Mesenchymal stem cell (in vitro differentiated cells and primary cell): Measurements from ENCODE around the gene TMEM269.
A peak's percentile ranks its signal among the peaks of the same experiment; 100 is the strongest.

Source experiments
- DNase-seq: peaks from one replicate; pipeline ENCODE4 v3.0.0-alpha.2; 2013
- H2AFZ ChIP-seq: one replicate; pipeline ENCODE4 v1.6.1; 2013; ENCODE audit warnings: low read depth, mild to moderate bottlenecking, control low read depth, inconsistent platforms, low read length, moderate library complexity
- H2AK5ac ChIP-seq: 2 replicates; pipeline ENCODE4 v1.6.1; 2013; ENCODE audit warnings: low read length, moderate library complexity, mild to moderate bottlenecking, inconsistent platforms; ENCODE audit not compliant: severe bottlenecking
- H2BK120ac ChIP-seq: one replicate; pipeline ENCODE4 v1.6.1; 2013; ENCODE audit warnings: low read depth, mild to moderate bottlenecking, inconsistent platforms, low read length, moderate library complexity
- H2BK12ac ChIP-seq, 2 experiments: one replicate each; pipeline ENCODE4 v1.6.1; 2013; ENCODE audit warnings: inconsistent platforms in 2 of 2, low read length in 2 of 2, mild to moderate bottlenecking in 2 of 2, moderate library complexity in 2 of 2, control low read depth in 1 of 2
- H2BK15ac ChIP-seq: one replicate; pipeline ENCODE4 v1.6.1; 2013; ENCODE audit warnings: mild to moderate bottlenecking, low read depth, inconsistent platforms; ENCODE audit not compliant: poor library complexity, severe bottlenecking
- H2BK5ac ChIP-seq: 2 replicates; pipeline ENCODE4 v1.6.1; 2013; ENCODE audit warnings: low read depth, mild to moderate bottlenecking, low read length, control low read depth, inconsistent platforms; ENCODE audit not compliant: poor library complexity, severe bottlenecking
- H3K14ac ChIP-seq, 2 experiments: one replicate each; pipeline ENCODE4 v1.6.1; 2013; ENCODE audit warnings: inconsistent platforms in 2 of 2, low read length in 2 of 2, control low read depth in 1 of 2, mild to moderate bottlenecking in 1 of 2, moderate library complexity in 1 of 2
- H3K18ac ChIP-seq, 2 experiments: one replicate each; pipeline ENCODE4 v1.6.1; 2013; ENCODE audit warnings: inconsistent platforms in 2 of 2, low read length in 2 of 2, control low read depth in 1 of 2, low read depth in 1 of 2, mild to moderate bottlenecking in 1 of 2
- H3K23ac ChIP-seq, 2 experiments: one replicate each; pipeline ENCODE4 v1.6.1; 2013; ENCODE audit warnings: inconsistent platforms in 2 of 2, low read length in 2 of 2, mild to moderate bottlenecking in 2 of 2, moderate library complexity in 2 of 2, control low read depth in 1 of 2
- H3K27ac ChIP-seq: 2 replicates; pipeline ENCODE4 v1.5.1; 2013; ENCODE audit warnings: mild to moderate bottlenecking, moderate library complexity, low read length, control low read depth, inconsistent platforms; ENCODE audit not compliant: poor library complexity, severe bottlenecking
- H3K27me3 ChIP-seq, 2 experiments: 2 replicates each; pipeline versions ENCODE4 v1.6.1 to v1.7.0; 2013; ENCODE audit warnings: low read length in 2 of 2, mild to moderate bottlenecking in 2 of 2, moderate library complexity in 2 of 2, control low read depth in 1 of 2, inconsistent platforms in 1 of 2; ENCODE audit not compliant: control insufficient read depth in 1 of 2, insufficient read depth in 1 of 2
- H3K36me3 ChIP-seq, 2 experiments: 2 replicates each; pipeline versions ENCODE4 v1.6.1 to v1.7.0; 2013; ENCODE audit warnings: low read length in 2 of 2, control low read depth in 1 of 2, inconsistent platforms in 1 of 2, low read depth in 1 of 2, mild to moderate bottlenecking in 1 of 2; ENCODE audit not compliant: insufficient read depth in 2 of 2, control insufficient read depth in 1 of 2
- H3K4ac ChIP-seq, 2 experiments: one replicate each; pipeline ENCODE4 v1.6.1; 2013; ENCODE audit warnings: inconsistent platforms in 2 of 2, low read length in 2 of 2, mild to moderate bottlenecking in 2 of 2, moderate library complexity in 2 of 2, control low read depth in 1 of 2, low read depth in 1 of 2
- H3K4me1 ChIP-seq: 2 replicates; pipeline ENCODE4 v1.6.1; 2013; ENCODE audit warnings: low read depth, low read length, control low read depth; ENCODE audit not compliant: control insufficient read depth, insufficient read depth
- H3K4me2 ChIP-seq: 2 replicates; pipeline ENCODE4 v1.6.1; 2013; ENCODE audit warnings: low read length, mild to moderate bottlenecking, inconsistent platforms; ENCODE audit not compliant: poor library complexity, severe bottlenecking
- H3K4me3 ChIP-seq, 2 experiments: 2 replicates each; pipeline versions ENCODE4 v1.5.1 to v1.7.0; 2013; ENCODE audit warnings: low read length in 2 of 2, mild to moderate bottlenecking in 2 of 2, control low read depth in 1 of 2, low read depth in 1 of 2; ENCODE audit not compliant: insufficient read depth in 1 of 2
- H3K79me1 ChIP-seq: replicated peaks from 2 replicates; pipeline ENCODE4 v1.6.1; 2013; ENCODE audit warnings: mild to moderate bottlenecking, control low read depth, low read length, inconsistent platforms; ENCODE audit not compliant: poor library complexity, severe bottlenecking
- H3K9ac ChIP-seq: 2 replicates; pipeline ENCODE4 v1.7.0; 2013; ENCODE audit warnings: mild to moderate bottlenecking, low read length, moderate library complexity
- H3K9me3 ChIP-seq: 2 replicates; pipeline ENCODE4 v1.7.0; 2013; ENCODE audit warnings: mild to moderate bottlenecking, low read length; ENCODE audit not compliant: control insufficient read depth
- H4K8ac ChIP-seq: one replicate; pipeline ENCODE4 v1.6.1; 2013; ENCODE audit warnings: inconsistent platforms, mild to moderate bottlenecking, low read length, moderate library complexity
- H4K91ac ChIP-seq: one replicate; pipeline ENCODE4 v1.6.1; 2013; ENCODE audit warnings: mild to moderate bottlenecking, low read length, inconsistent platforms
- WGBS: methylation state at CpG from one replicate; pipeline ENCODE4 v1.1.7; 2013; ENCODE audit warnings: mixed read lengths; 5-methylcytosine and 5-hydroxymethylcytosine counted together

Gene TMEM269

GRCh38 chr1:42779725-42780124 lies 5.1 kb upstream of the TMEM269 start:
- Histone ChIP-seq H2AFZ (no peak overlapping the region), H3K79me1 (peaks cover 15% of the 10 kb centered on the region), H2BK120ac (no peak overlapping the region), H3K36me3 (peaks cover 30 to 70% of the 10 kb centered on the region in 2 experiments), H2BK12ac (no peak overlapping the region), H3K4me1 (no peaks in the 10 kb centered on the region), H4K91ac (no peak overlapping the region), H2BK15ac (no peak overlapping the region), H3K4ac (no peak overlapping the region), H3K9ac (no peak overlapping the region), H2BK5ac (no peak overlapping the region), H3K27ac (no peak overlapping the region), H4K8ac (no peak overlapping the region), H3K14ac (no peak overlapping the region), H3K4me2 (no peak overlapping the region), H3K18ac (no peak overlapping the region), H3K9me3 (no peaks in the 10 kb centered on the region), H2AK5ac (no peak overlapping the region), H3K27me3 (no peaks in the 10 kb centered on the region), H3K4me3 (no peak overlapping the region), H3K23ac (no peak overlapping the region)
- 87% methylated on average over 2 of the region's 2 CpGs for WGBS
- no peak for DNase-seq

- Histone ChIP-seq H2BK120ac (no peak overlapping the region), H3K23ac (no peak overlapping the region), H3K4ac (no peak overlapping the region), H3K18ac (no peak overlapping the region), H3K4me3 (no peak overlapping the region), H4K91ac (no peak overlapping the region), H2BK12ac (no peak overlapping the region), H3K27me3 (no peaks in the 10 kb centered on the region), H3K4me2 (no peak overlapping the region), H3K4me1 (no peaks in the 10 kb centered on the region), H2BK15ac (no peak overlapping the region), H2AFZ (no peak overlapping the region), H2BK5ac (no peak overlapping the region), H3K9me3 (no peaks in the 10 kb centered on the region), H3K14ac (no peak overlapping the region), H3K27ac (no peak overlapping the region), H3K79me1 (peaks cover 14% of the 10 kb centered on the region), H4K8ac (no peak overlapping the region), H3K9ac (no peak overlapping the region), H2AK5ac (no peak overlapping the region), H3K36me3 (peaks cover 31 to 66% of the 10 kb centered on the region in 2 experiments)
- WGBS, result 100% methylated on average over 1 of the region's 1 CpG
- DNase-seq, result no peak
Measured at GRCh38 chr1:42780176-42780575, 4.6 kb upstream of the TMEM269 start.

DNA sequence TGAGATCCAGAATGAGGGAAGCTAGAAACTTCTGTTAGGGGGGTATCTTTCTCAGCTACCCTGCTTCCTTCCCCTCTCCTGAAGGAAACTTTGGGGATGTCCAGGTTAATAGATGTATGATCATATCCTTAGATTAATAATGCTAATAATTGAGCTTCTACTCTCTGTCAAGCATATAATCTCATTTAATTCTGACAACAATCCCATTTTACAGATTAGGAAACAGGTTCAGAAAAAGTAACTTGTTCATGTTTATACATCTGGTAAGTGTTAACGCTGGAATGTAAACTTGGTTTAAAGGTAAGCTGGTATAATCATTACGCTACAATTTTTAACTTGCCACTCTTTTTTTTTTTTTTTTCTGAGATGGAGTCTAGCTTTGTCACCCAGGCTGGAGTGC lies 1.7 kb upstream of the TMEM269 start:
- Histone ChIP-seq H3K18ac (no peak overlapping the region), H2BK15ac (no peak overlapping the region), H3K23ac (no peak overlapping the region), H3K9me3 (no peaks in the 10 kb centered on the region), H3K27me3 (peaks cover 0 to 6% of the 10 kb centered on the region in 2 experiments), H3K4me1 (no peaks in the 10 kb centered on the region), H3K27ac (no peak overlapping the region), H3K4me3 (no peak overlapping the region), H2BK120ac (no peak overlapping the region), H2AFZ (no peak overlapping the region), H3K9ac (no peak overlapping the region), H4K91ac (no peak overlapping the region), H3K36me3 (peaks cover 26 to 39% of the 10 kb centered on the region in 2 experiments), H2AK5ac (no peak overlapping the region), H3K4me2 (no peak overlapping the region), H3K79me1 (peaks cover 11% of the 10 kb centered on the region), H3K4ac (no peak overlapping the region), H4K8ac (no peak overlapping the region), H2BK12ac (no peak overlapping the region), H2BK5ac (no peak overlapping the region), H3K14ac (no peak overlapping the region)
- WGBS, result 88% methylated on average over 2 of the region's 2 CpGs
- DNase-seq, result no peak

GRCh38 chr1:42784547-42784945 lies 245 bp upstream of the TMEM269 start:
- Histone ChIP-seq H3K18ac (no peak overlapping the region), H3K9me3 (no peaks in the 10 kb centered on the region), H3K4ac (no peak overlapping the region), H3K27me3 (peaks cover 0 to 6% of the 10 kb centered on the region in 2 experiments), H2BK120ac (no peak overlapping the region), H3K79me1 (peaks cover 5% of the 10 kb centered on the region), H3K4me3 (no peak overlapping the region), H3K14ac (no peak overlapping the region), H3K4me2 (no peak overlapping the region), H3K9ac (no peak overlapping the region), H2BK12ac (no peak overlapping the region), H3K23ac (no peak overlapping the region), H3K4me1 (no peaks in the 10 kb centered on the region), H4K8ac (no peak overlapping the region), H4K91ac (peak overlapping the region; percentile 15), H2AK5ac (no peak overlapping the region), H3K27ac (no peak overlapping the region), H3K36me3 (peaks cover 26 to 30% of the 10 kb centered on the region in 2 experiments), H2BK5ac (no peak overlapping the region), H2BK15ac (no peak overlapping the region), H2AFZ (no peak overlapping the region)
- WGBS, result 93% methylated on average over 14 of the region's 18 CpGs
- no peak for DNase-seq
